ENCODE measurements around the gene TLN1. TPM values are rescaled to one million over a fixed set of nuclear protein-coding genes. Genes with fewer than 3 reads are reported as not detected.
A peak's percentile ranks its signal among the peaks of the same experiment; 100 is the strongest.

Gene TLN1
- total and polyA plus RNA-seq, 2 experiments from 2014 or later: 21.5 to 120 TPM

DNA sequence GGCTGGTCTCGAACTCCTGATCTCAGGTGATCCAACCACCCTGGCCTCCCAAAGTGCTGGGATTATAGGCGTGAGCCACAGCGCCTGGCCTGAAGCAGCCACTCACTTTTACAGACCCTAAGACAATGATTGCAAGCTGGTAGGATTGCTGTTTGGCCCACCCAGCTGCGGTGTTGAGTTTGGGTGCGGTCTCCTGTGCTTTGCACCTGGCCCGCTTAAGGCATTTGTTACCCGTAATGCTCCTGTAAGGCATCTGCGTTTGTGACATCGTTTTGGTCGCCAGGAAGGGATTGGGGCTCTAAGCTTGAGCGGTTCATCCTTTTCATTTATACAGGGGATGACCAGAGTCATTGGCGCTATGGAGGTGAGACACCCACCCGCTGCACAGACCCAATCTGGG lies 56.8 kb downstream of the TLN1 start:
- peak overlapping the region; percentile 74 for H3K4me3 ChIP-seq
- no peak overlapping the region for H3K27ac ChIP-seq (ENCODE audit: low read depth)
- H3K79me2 ChIP-seq (replicated peaks; ENCODE audit: insufficient read depth): no peaks in the 10 kb centered on the region
- peak overlapping the region; percentile 98; the same call in 1 of the 2 replicates for H2AFZ ChIP-seq
- peak; percentile 72 for DNase-seq (ENCODE audit: low spot score)
- Mint-ChIP-seq H3K4me1 (peaks cover 15% of the 10 kb centered on the region), H3K36me3 (ENCODE audit: low read depth) (no peaks in the 10 kb centered on the region), H3K27ac (no peak overlapping the region), H3K27me3 (ENCODE audit: insufficient read depth, low read depth, poor library complexity) (peaks cover 22% of the 10 kb centered on the region), H3K4me3 (peak overlapping the region; percentile 78), H3K9me3 (no peaks in the 10 kb centered on the region)
- peaks cover 5% of the 10 kb centered on the region; the same call in 1 of the 2 replicates for H3K4me1 ChIP-seq (ENCODE audit: insufficient read depth)
- no peaks in the 10 kb centered on the region for H3K36me3 ChIP-seq (ENCODE audit: insufficient read depth)
- 0 out of 2 replicates have a peak, but pooled peaks cover 8% of the 10 kb centered on the region for H3F3A ChIP-seq (replicated peaks; ENCODE audit: low read depth)
- peak; percentile 27 for ATAC-seq
- H3K27me3 ChIP-seq (ENCODE audit: insufficient read depth): peaks cover 20% of the 10 kb centered on the region
- TF ChIP-seq, protein P1, sequence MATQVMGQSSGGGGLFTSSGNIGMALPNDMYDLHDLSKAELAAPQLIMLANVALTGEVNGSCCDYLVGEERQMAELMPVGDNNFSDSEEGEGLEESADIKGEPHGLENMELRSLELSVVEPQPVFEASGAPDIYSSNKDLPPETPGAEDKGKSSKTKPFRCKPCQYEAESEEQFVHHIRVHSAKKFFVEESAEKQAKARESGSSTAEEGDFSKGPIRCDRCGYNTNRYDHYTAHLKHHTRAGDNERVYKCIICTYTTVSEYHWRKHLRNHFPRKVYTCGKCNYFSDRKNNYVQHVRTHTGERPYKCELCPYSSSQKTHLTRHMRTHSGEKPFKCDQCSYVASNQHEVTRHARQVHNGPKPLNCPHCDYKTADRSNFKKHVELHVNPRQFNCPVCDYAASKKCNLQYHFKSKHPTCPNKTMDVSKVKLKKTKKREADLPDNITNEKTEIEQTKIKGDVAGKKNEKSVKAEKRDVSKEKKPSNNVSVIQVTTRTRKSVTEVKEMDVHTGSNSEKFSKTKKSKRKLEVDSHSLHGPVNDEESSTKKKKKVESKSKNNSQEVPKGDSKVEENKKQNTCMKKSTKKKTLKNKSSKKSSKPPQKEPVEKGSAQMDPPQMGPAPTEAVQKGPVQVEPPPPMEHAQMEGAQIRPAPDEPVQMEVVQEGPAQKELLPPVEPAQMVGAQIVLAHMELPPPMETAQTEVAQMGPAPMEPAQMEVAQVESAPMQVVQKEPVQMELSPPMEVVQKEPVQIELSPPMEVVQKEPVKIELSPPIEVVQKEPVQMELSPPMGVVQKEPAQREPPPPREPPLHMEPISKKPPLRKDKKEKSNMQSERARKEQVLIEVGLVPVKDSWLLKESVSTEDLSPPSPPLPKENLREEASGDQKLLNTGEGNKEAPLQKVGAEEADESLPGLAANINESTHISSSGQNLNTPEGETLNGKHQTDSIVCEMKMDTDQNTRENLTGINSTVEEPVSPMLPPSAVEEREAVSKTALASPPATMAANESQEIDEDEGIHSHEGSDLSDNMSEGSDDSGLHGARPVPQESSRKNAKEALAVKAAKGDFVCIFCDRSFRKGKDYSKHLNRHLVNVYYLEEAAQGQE (IDR thresholded peaks at IDR 0.05; ENCODE audit: unreplicated experiment): no peak
- TF ChIP-seq CREB1 (CRISPR knock-in tag; IDR thresholded peaks at IDR 0.05; ENCODE audit: low read depth): no peak
- TF ChIP-seq STAT1 (IDR thresholded peaks at IDR 0.05; ENCODE audit: unreplicated experiment): no peak
- no peak for TF ChIP-seq ZNF462 (CRISPR knock-in tag; IDR thresholded peaks at IDR 0.05)
- TF ChIP-seq POLR2AphosphoS5 (IDR thresholded peaks at IDR 0.05; ENCODE audit: low read depth): no peak
- TF ChIP-seq JUNB (IDR thresholded peaks at IDR 0.05; ENCODE audit: unreplicated experiment): no peak
- H3K9me2 ChIP-seq (ENCODE audit: insufficient read depth): no peaks in the 10 kb centered on the region
- peak overlapping the region; percentile 77 for H3K4me2 ChIP-seq
- H4K20me1 ChIP-seq (replicated peaks; ENCODE audit: insufficient read depth): no peaks in the 10 kb centered on the region
